ENCODE measurements around the gene GRID2.

DNA sequence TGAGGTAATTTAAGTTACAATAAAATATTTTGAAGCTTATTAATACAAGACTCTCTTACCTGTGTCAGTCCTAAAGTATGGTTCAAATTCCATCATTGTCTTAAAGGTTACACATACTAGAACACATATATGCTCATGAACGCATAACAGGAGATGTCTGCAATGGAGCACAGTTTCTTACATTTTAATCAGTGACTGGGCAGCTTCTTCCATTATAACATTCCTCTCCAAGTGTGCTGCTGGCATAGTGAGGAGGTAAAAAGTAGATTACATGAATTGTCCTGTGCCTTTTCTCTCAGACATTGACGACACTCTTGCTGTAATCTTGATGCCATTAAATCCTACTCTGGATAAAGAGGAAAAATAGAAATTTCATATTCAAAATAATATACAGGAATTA is 40.8 kb upstream of the GRID2 start:
- no peak for TF ChIP-seq EZH2 (IDR thresholded peaks at IDR 0.05)
- TF ChIP-seq, protein P1, sequence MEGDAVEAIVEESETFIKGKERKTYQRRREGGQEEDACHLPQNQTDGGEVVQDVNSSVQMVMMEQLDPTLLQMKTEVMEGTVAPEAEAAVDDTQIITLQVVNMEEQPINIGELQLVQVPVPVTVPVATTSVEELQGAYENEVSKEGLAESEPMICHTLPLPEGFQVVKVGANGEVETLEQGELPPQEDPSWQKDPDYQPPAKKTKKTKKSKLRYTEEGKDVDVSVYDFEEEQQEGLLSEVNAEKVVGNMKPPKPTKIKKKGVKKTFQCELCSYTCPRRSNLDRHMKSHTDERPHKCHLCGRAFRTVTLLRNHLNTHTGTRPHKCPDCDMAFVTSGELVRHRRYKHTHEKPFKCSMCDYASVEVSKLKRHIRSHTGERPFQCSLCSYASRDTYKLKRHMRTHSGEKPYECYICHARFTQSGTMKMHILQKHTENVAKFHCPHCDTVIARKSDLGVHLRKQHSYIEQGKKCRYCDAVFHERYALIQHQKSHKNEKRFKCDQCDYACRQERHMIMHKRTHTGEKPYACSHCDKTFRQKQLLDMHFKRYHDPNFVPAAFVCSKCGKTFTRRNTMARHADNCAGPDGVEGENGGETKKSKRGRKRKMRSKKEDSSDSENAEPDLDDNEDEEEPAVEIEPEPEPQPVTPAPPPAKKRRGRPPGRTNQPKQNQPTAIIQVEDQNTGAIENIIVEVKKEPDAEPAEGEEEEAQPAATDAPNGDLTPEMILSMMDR (IDR thresholded peaks at IDR 0.05): no peak
